Activated T-helper 9 cell treated with anti-CD3 and anti-CD28 coated beads, Interleukin-2, amount 50 U/mL, for 16 hours (primary cell): Measurements from ENCODE around the gene MAGEB1.

Source experiments
- DNase-seq: peaks from one replicate; pipeline ENCODE4 v3.0.0-alpha.2; 2020; ENCODE audit warnings: low read depth

MAGEB1 gene, protein sequence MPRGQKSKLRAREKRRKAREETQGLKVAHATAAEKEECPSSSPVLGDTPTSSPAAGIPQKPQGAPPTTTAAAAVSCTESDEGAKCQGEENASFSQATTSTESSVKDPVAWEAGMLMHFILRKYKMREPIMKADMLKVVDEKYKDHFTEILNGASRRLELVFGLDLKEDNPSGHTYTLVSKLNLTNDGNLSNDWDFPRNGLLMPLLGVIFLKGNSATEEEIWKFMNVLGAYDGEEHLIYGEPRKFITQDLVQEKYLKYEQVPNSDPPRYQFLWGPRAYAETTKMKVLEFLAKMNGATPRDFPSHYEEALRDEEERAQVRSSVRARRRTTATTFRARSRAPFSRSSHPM

DNA sequence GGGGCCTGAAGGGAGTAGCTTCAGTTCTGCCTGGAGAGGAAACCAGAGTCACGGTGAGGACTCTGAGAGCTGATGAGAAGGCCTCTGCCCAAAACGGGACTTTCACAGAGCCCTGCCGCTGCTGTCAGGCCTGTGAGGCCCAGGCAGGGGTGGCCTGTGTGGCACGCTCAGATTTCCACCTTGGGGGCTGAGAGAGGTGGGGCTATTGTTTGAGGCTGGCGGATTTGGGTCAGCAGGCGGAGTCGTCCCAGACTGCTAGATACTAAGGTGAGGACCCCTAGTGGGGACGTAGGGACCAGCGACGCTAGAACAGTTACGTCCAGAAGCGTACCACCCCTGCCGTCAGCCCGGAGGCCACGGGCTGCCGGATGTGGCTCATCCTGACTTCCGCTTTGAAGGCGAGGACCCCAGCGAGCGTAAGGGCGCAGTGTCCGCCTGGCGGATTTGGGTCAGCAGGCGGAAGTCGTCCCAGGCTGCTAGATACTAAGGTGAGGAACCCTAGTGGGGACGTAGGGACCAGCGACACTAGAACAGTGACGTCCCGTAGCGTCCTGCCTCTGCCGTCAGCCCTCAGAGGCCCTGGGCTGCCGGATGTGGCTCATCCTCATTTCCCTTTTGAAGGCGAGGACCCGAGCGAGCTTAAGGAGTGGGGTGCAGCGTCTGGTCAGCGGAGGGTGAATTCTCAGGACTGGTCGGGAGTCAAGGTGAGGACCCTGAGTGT, at the start of gene MAGEB1:
MAGEB1 (plus strand) TSS at position 378 of the 721 bp plus-strand sequence. CDS start 3,348 bp downstream, outside the sequence.
- DNase-seq = no peak

DNA sequence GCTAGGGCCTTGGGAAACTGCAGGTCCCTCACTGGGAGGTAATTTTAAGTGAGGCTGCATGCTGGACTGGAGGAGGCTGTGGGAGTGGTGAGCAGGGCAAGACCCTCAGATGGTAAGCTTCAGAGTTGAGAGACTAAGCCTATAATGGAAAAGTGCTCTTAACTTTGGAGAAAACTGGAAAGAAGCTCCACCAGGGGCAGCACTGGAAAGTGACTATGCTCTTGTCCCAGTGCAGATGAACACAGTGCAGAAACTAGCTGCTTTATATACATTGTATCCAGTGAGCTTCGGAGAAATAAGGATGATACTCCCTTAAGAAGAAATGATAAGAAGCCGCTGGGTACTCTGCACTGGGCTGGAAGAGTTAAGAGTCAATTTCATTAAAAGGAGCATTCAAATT, 34.8 kb upstream of the MAGEB1 start:
- no peak for DNase-seq

DNA sequence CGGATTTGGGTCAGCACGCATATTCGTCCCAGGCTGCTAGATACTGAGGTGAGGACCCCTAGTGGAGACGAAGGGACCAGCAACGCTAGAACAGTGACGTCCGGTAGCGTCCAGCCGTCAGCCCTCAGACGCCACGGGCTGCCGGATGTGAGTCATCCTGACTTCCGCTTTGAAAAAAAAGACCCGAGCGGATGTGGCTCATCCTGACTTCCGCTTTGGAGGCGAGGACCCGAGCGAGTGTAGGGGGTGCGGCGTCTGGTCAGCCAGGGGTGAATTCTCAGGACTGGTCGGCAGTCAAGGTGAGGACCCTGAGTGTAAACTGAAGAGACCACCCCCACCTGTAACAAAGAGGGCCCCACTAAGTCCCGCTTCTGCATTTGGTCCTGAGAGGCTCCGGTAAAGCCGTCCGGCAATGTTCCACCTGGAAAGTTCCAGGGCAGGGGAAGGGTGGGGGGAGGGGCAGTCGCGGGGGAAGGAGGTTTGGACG, 31.5 kb upstream of the MAGEB1 start, which contains the start of gene MAGEB2:
MAGEB2 (plus strand) TSS at position 207 of the 487 bp plus-strand sequence. CDS start 3,018 bp downstream, outside the sequence.
- DNase-seq = no peak

DNA sequence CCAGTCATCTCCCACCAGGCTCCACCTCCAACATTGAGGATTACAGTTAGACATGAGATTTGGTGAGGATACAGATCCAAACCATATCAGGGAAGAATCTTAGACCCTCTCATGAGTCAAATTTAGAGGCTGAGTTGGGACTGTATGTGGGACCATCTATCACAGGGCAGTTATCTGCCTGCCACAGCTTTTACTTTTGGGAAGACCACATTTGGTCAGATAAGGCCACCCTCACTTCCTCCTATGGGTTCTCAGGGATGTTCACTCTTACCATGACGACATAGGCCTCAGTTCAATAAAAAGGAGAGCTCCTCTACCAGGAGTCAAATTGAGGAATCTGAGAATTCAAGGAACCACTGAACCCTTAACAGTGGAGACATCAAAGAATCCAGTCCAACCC, 29.5 kb upstream of the MAGEB1 start:
- no peak for DNase-seq

DNA sequence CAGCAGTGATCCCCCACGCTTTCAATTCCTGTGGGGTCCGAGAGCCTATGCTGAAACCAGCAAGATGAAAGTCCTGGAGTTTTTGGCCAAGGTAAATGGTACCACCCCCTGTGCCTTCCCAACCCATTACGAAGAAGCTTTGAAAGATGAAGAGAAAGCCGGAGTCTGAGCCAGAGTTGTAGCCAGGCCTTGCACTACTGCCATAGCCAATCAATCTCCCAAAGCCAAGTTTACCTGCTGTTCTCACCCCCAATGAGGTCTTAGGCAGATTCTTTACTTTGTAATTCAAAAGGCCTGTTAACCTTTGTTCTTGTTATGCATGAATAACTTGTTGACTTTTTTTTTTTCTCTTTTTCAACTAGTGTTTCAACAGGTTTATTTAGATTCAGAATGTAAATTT, 27.6 kb upstream of the MAGEB1 start:
- no peak for DNase-seq

DNA sequence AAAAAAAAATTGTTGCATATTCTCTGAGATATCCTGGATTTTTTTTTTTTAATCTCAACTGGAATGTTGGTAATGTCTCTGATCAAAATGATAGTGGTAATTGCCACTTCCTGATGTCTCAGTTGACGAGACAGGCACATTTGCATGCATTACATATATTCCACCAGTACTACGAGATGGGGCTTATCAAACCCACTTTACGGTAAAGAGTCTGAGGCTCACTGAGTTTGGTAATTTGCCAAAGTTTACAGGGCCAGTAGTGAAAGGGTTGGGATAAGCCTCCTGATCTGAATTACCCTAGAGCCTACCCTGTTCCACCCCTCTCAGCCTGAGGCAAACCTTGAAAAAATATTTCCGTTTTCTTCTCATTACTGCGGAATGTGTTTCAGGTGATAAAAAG, 26.3 kb upstream of the MAGEB1 start:
- DNase-seq = no peak

DNA sequence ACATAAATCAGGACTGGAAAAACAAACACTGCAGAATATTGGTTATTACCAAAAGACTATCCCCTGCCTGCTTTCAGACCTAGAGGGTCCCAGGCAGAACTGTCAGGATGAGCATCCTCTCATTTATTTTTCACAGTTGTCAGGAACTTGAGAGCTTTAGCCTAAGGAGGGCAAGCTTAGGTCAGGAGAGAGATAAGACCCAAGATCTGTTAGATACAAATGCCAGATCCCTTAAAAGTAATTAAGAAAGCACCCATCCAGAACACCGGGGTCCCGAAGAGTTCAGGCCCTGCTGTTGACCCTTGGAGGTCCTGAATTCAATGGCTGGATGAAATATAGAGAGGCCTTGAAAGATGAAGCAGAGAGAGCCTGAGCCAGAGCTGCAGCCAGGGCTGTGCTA, 22.4 kb upstream of the MAGEB1 start:
- DNase-seq = no peak

DNA sequence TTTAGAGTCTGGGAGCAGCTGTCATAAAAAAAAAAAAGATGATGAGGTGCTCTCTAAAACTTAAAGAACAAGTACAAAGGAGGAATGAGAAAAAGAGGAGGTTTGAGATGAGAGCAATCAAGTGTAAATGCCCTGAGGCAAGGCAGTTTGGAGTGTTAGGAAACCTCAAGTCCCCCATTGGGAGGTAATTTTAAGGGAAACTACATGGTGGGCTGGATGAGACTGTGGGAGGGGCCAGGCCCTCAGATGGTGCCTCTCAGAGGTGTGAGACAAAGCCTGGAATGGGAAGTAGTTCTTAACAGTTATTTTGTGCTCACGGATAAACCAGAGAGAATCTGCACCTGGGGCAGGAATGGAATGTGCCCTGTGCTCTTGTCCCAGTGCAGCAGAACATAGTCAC, 18.4 kb upstream of the MAGEB1 start:
- DNase-seq = no peak

DNA sequence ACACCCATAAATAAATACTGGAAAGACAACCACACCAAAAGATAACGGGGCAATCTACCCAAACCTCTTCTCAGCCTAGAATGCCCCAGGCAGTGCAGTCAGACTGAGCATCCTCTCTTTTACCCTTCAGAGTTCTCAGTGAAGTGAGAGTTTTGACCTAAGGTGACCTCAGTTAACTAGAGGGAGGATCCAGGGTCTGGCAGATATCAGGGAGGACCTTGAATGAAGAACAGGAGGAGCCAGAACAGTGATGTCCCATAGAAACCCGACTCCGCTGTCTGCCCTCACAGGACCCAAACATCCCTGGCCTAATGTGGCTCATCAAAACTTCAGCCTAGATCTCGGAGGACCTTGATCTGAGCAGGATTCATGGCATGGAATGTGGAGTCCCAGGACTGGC, 16.6 kb upstream of the MAGEB1 start, which contains the start of gene MAGEB3:
MAGEB3 (plus strand) TSS at position 263 of the 400 bp plus-strand sequence. CDS start 5,268 bp downstream, outside the sequence.
- DNase-seq = no peak

DNA sequence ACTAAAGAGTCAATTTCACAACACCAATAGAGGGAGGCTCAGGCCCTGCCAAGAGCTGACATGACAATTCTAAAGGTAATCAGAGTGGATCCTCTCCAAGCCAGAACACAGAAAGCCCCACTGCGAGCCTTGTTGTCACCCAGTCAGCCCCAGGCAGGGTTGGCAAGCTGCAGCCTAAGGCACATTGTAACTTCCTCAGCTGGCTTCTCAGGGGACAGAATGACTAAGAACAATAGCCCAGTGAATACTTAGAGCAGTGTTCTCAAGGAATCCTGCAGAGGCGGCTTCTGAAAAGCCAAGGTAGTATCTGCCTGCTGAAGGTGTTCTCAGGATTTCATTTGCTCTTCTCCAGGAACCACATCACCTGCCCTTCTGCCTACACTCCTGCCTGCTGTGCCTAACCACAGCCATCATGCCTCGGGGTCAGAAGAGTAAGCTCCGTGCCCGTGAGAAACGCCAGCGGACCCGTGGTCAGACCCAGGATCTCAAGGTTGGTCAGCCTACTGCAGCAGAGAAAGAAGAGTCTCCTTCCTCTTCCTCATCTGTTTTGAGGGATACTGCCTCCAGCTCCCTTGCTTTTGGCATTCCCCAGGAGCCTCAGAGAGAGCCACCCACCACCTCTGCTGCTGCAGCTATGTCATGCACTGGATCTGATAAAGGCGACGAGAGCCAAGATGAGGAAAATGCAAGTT, 5.1 kb upstream of the MAGEB1 start, which contains the start of gene MAGEB4:
MAGEB4 (plus strand) TSS at position 277 of the 692 bp plus-strand sequence; CDS start at position 413, 136 bp downstream.
- DNase-seq = no peak

DNA sequence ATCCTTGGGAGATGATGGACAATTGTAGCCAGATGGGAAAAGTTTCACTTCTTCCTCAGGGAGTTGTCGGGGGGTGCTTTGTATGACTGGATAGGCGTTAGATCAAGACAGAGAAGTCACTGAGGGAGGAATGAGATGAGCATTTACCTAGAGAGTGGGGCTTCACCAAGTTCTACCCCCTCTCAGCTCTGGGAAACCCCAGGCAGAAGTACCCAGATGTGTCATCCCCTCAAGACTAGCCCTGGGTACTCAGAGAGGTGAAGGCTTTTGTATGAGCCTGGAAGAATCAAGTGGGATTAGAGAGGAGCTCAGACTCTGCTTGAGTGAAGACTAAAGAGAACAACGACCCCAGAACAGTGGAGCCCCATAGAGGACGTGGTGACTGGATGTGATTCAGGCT, 1.9 kb downstream of the MAGEB1 start:
- no peak for DNase-seq

DNA sequence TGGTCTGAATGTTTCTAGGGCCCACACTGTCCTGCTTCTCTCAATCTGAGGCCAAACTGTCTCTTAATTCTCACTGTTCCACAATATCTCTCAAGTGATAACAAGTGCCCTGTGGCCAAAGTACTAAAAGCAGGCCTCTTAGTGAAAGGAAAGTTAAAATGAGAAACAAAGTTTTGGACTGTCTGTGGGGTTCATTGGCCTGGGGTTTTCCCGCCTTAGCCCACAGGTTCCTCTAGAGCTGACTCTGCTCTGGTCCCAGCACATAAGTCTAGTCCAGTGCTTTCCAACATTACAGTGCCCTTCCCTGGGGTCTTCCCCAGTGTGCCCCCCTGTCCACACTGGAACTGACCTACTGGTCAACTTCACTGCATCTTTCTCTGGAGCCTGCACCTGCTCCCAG, 6.3 kb downstream of the MAGEB1 start:
- DNase-seq = no peak

DNA sequence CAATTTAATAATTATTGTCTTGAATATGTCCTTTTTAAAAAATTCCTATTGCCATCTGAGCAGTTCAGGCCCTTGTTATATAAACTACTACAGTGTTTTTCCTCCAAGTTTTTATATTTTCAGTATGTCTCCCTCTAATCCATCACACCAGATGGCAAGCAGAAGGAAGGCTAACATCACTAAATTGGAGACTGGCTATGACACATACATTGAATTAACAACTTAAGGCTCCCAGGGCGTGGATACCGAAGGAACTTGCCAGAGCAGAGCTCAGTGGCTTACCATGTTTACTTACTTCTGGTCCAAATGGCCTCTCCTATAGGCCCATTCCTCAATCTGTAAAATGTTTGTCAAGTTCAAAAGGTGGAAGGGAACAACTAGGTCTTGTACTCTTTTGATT, 13.0 kb downstream of the MAGEB1 start:
- no peak for DNase-seq

DNA sequence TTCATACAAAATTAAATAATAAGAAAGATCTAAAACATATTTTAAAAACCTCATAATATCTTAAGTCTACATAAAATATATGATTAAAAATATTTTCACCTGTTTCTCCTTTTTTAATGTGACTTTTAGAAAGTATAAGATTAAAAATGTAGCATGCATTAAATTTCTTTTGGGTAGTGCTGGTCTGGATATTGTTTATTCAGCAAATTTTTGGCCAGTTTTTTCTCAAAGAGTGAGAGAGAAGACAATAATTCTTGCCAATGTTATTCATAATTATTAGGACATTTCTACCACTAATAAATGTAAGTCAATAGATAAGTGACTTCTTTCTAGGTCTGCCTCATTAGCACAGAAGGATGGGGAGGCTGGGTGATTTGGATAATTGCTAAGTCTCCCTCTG, 14.1 kb downstream of the MAGEB1 start:
- DNase-seq = no peak

DNA sequence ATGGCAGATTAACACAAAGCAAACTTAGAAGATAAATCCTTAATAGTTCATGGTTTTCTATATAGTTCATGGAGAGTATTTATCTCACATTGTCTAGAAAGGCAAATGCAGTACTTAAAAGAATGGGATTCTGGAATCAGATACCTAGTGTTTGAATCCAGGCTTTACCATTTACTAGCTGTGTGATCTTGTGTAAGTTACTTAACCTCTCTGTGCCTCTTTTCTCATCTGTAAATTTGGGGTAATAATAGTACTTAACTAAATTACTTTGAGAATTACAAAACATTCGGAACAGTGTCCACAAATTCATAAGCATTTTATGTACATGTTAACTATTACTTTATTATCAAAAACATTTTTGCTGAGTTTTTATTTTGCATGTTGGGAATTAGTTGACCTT, 15.8 kb downstream of the MAGEB1 start:
- DNase-seq = no peak

DNA sequence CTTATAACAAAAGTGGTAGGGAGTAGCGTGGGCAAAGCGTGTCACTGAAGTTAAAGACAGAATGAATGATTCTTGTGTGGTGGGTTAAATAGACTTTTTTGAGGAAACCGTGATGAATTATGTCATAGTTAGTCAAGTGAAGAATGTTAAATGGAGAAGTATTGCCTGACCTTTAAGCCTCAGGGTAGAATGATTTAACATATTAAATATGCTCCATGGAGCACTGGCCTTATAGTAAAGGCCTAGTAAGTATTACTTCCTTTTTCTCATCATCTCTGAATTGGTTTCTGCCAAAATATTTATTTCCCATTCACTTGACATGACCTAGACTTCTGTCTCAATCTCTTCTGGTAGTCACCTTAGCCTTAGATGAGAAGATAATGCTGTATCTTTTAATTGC, 23.7 kb downstream of the MAGEB1 start:
- no peak for DNase-seq

DNA sequence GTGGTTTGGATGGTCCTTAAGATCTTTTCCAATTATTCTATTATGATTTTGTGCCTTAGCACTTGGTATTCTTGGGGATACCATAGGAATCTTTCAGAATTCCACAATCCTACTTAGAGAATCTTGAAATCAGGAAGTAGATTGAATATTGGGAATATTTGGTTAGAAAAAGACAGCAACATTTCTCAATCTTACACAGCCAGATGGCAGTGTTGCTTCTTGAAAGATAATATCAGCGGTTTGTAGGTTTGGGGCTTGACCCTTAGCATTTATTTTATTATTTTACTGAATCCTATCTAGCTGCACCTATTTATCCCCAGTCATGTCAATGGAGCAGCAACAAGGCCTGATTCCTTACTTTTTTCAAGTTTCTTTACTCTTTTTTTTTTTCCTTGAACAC, 28.6 kb downstream of the MAGEB1 start:
- DNase-seq = no peak

DNA sequence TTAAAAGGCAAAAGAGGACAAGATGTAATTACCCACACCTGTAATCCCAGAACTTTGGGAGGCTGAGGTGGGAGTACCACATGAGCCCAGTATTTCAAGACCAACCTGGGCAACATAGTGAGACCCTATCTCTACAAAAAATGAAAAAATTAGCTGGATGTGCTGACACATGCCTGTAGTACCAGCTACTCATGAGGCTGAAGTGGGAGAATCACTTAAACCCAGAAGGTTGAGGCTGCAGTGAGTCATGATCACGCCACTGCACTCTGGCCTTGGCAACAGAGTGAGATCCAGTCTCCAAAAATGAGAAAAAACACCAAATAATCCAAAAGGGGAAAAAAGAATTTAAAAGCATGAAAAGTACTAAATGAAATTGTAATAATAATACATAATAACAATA, 31.4 kb downstream of the MAGEB1 start:
- DNase-seq = no peak

DNA sequence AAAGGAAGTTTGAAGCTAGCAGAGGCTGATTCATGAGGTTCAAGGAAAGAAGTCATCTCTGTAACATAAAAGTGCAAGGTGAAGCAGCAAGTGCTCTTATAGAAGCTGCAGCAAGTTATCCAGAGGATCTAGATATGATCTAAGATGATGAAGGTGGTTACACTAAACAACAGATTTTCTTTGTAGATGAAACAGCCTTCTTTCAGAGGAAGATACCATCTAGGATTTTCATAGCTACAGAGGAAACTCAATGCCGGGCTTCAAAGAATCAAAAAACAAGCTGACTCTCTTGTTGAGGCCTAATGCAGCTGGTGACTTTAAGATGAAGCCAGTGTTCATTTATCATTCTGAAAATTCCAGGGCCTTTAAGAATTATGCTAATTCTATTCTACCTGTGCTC, 33.5 kb downstream of the MAGEB1 start:
- no peak for DNase-seq

DNA sequence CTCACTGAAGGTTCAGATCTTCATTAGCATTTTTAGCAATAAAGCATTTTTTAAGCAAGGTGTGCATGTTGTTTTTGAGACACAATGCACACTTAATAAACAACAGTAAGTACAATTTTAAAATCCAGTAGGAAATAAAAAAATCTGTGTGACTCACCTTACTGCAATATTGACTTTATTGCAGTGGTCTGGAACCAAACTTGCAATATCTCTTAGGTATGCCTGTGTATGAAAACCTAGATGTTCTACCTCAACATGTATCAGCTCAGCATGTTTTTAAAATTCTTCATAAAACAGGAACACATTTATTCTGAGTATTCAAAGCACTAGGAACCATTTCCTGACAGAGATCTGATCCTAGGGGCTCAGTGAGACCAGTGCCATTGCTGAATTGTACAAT, 35.6 kb downstream of the MAGEB1 start:
- DNase-seq = no peak

DNA sequence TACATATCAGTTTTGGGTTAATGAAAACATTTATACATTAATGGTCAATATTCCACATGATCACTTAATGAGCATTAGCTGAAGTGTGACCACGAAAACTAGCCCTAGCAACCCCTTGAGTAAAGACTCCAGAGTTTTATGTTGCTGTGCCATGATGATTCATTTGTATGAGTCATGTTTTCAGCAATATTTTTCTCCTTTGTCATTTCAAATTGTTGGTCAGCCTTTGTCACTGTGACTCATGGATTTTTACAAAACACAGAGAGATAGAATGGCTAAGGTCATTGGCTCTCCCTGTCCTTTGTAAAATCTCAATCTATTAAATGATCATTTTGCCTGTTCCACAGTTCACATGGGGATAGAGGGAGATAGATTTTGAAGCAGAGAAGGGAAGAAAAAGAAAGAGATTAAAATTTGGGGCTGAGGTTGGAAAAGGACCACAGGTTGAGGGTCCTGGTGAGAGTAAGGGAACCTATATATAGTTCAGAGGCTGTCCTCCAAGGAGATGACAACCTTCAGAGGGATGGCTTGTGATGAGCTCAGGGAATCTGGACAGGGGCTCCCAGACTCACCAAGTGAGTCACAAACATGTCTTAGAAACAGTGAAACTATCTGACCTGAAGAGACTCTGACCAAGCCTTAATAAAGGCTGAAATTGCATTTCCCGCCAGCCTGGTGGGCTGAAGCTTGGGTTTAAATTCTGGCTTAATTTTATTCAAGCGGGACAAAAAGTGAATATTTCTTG, 36.7 kb downstream of the MAGEB1 start:
- DNase-seq = no peak
